ENCODE results near the gene CCDC188.

Gene CCDC188

GRCh38 chr22:20127318-20127868 lies 23.5 kb downstream of the CCDC188 start:
- peaks cover 31% of the 10 kb centered on the region for H3F3A ChIP-seq (ENCODE audit: control insufficient read depth, insufficient read depth)
- H3K9me3 ChIP-seq (ENCODE audit: control insufficient read depth, insufficient read depth, low read length): no peaks in the 10 kb centered on the region
- peaks cover 20% of the 10 kb centered on the region for H3K27me3 ChIP-seq (ENCODE audit: control insufficient read depth, low read length)
- H3K79me2 ChIP-seq (ENCODE audit: control insufficient read depth, low read length): peaks cover 20% of the 10 kb centered on the region
- H4K20me1 ChIP-seq (ENCODE audit: control insufficient read depth, insufficient read depth, low read depth, low read length): peaks cover 7% of the 10 kb centered on the region; the same call in 1 of the 2 replicates
- peaks cover 62% of the 10 kb centered on the region for H3K36me3 ChIP-seq (ENCODE audit: control insufficient read depth, low read length)
- H3K4me1 ChIP-seq (ENCODE audit: control insufficient read depth, low read length): peaks cover 9% of the 10 kb centered on the region; the same call in 1 of the 2 replicates
- no peak overlapping the region for H3K4me3 ChIP-seq (ENCODE audit: low read length)
- no peak overlapping the region for H3K27ac ChIP-seq (ENCODE audit: low read depth, low read length)
- H3K9me2 ChIP-seq (replicated peaks; ENCODE audit: control insufficient read depth, low read length): no peaks in the 10 kb centered on the region
- TF ChIP-seq, protein P1, sequence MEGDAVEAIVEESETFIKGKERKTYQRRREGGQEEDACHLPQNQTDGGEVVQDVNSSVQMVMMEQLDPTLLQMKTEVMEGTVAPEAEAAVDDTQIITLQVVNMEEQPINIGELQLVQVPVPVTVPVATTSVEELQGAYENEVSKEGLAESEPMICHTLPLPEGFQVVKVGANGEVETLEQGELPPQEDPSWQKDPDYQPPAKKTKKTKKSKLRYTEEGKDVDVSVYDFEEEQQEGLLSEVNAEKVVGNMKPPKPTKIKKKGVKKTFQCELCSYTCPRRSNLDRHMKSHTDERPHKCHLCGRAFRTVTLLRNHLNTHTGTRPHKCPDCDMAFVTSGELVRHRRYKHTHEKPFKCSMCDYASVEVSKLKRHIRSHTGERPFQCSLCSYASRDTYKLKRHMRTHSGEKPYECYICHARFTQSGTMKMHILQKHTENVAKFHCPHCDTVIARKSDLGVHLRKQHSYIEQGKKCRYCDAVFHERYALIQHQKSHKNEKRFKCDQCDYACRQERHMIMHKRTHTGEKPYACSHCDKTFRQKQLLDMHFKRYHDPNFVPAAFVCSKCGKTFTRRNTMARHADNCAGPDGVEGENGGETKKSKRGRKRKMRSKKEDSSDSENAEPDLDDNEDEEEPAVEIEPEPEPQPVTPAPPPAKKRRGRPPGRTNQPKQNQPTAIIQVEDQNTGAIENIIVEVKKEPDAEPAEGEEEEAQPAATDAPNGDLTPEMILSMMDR (IDR thresholded peaks at IDR 0.05; ENCODE audit: low read depth, low read length, poor library complexity, severe bottlenecking): no peak
- no peak for TF ChIP-seq EZH2phosphoT487 (IDR thresholded peaks at IDR 0.05; ENCODE audit: borderline replicate concordance, low read length)
- no peak overlapping the region for H3K4me2 ChIP-seq (ENCODE audit: low read length)

DNA sequence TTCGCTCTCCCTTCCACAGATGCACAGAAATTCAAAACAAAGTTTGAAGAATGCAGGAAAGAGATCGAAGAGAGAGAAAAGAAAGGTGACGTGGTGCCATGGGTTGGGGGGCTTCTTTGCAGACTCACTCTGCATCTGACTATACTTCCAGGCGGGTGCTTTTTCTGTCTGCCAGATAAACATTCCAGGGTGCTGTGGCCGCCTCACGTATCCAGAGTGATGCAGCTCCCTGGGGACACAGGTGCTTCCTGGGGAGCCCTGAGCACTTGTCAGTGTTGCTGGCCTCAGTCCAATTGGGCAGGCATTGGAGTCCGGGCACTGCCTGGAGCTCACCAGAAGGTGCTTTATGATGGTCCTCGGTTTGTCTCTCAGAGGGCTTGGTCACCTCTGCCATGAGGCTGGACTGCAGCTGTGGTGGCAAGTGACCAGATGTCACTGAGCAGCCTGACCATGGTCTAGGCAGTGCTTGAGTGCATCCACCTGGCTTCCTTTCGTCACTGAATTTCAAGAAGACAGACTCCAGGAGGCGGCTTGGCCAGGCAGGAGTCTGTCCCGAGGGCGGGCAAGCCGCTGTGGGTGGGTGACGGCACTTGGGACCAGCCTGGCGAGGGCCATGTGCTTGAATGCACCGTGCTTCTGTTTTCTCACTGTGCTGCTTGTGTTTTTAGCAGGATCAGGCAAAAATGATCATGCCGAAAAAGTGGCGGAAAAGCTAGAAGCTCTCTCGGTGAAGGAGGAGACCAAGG lies 24.4 kb downstream of the CCDC188 start:
- peaks cover 30% of the 10 kb centered on the region for H3K79me2 ChIP-seq (ENCODE audit: control insufficient read depth, low read length)
- H3K9me3 ChIP-seq (ENCODE audit: control insufficient read depth, insufficient read depth, low read length): no peaks in the 10 kb centered on the region
- H3K27me3 ChIP-seq (ENCODE audit: control insufficient read depth, low read length): peaks cover 14% of the 10 kb centered on the region
- TF ChIP-seq EZH2phosphoT487 (IDR thresholded peaks at IDR 0.05; ENCODE audit: borderline replicate concordance, low read length): no peak
- peaks cover 15% of the 10 kb centered on the region; the same call in 1 of the 2 replicates for H4K20me1 ChIP-seq (ENCODE audit: control insufficient read depth, insufficient read depth, low read depth, low read length)
- peaks cover 9% of the 10 kb centered on the region; the same call in 1 of the 2 replicates for H3K4me1 ChIP-seq (ENCODE audit: control insufficient read depth, low read length)
- peaks cover 31% of the 10 kb centered on the region for H3F3A ChIP-seq (ENCODE audit: control insufficient read depth, insufficient read depth)
- no peak overlapping the region for H3K4me2 ChIP-seq (ENCODE audit: low read length)
- no peaks in the 10 kb centered on the region for H3K9me2 ChIP-seq (replicated peaks; ENCODE audit: control insufficient read depth, low read length)
- no peak overlapping the region for H3K4me3 ChIP-seq (ENCODE audit: low read length)
- no peak overlapping the region for H3K27ac ChIP-seq (ENCODE audit: low read depth, low read length)
- peaks cover 72% of the 10 kb centered on the region for H3K36me3 ChIP-seq (ENCODE audit: control insufficient read depth, low read length)

DNA sequence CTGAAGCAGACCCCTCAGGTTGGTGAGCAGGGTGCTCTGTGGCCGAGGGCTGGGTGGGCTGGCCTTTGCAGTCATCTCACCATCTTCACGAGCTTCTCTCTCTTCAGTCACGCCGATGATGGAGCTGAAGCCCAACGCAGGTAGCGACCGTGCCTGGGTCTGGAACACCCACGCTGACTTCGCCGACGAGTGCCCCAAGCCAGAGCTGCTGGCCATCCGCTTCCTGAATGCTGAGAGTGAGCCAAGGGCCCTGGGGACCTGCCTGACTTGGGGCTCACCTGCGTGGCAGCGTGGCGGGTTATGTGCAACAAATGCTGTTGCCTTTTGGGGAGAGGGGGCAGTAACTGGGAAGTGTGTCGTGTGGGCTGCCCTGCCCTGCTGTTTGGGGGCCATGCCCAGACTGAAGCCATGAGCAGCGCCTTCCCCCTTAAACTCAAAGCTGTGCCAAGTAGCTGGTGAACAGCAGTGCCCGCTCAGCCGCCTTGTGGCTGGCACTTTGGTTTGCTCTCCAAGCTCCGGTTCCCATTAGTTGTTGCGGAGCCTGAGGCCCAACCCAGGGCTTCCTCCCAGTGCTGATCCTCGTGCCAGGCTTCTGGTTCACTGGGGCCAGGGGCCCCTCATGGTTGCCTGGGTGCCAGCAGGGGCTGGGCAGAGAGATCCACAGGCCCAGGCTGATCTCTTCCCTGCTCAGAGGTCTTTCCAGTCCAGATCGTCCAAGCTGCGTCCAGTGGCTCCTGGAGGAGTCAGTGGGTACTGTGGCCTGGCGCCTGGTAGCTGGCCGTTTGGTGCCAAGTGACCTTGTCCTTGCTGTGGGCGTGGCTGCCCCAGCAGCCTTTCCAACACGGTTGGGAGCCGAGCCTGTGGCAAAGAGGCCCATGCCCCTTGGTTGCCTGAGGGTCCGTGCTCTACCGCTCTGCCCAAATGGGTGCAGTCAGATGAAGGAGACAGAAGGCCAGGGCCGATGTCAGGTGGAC lies 25.4 kb downstream of the CCDC188 start:
- no peak for TF ChIP-seq EZH2phosphoT487 (IDR thresholded peaks at IDR 0.05; ENCODE audit: borderline replicate concordance, low read length)
- TF ChIP-seq, protein P1 (IDR thresholded peaks at IDR 0.05; ENCODE audit: low read depth, low read length, poor library complexity, severe bottlenecking): no peak
- Histone ChIP-seq H3K4me3 (ENCODE audit: low read length) (no peak overlapping the region), H3K27me3 (ENCODE audit: control insufficient read depth, low read length) (peaks cover 5% of the 10 kb centered on the region), H3F3A (ENCODE audit: control insufficient read depth, insufficient read depth) (peaks cover 31% of the 10 kb centered on the region), H3K27ac (ENCODE audit: low read depth, low read length) (no peak overlapping the region), H3K4me1 (ENCODE audit: control insufficient read depth, low read length) (peaks cover 5% of the 10 kb centered on the region), H3K4me2 (ENCODE audit: low read length) (no peak overlapping the region), H3K79me2 (ENCODE audit: control insufficient read depth, low read length) (peaks cover 39% of the 10 kb centered on the region), H3K9me2 (replicated peaks; ENCODE audit: control insufficient read depth, low read length) (no peaks in the 10 kb centered on the region), H3K36me3 (ENCODE audit: control insufficient read depth, low read length) (peaks cover 81% of the 10 kb centered on the region), H3K9me3 (ENCODE audit: control insufficient read depth, insufficient read depth, low read length) (no peaks in the 10 kb centered on the region), H4K20me1 (ENCODE audit: control insufficient read depth, insufficient read depth, low read depth, low read length) (peaks cover 18% of the 10 kb centered on the region)

Data from DOHH2 (cell line).